Glutamatergic neuron (in vitro differentiated cells): ENCODE measurements around the gene HOXD9. TPM values are rescaled to one million over a fixed set of nuclear protein-coding genes. Genes with fewer than 3 reads are reported as not detected.

Experiments
- DNase-seq: peaks from one replicate; pipeline ENCODE4 v3.0.0; 2022
- H3K27ac Mint-ChIP-seq: one replicate; pipeline ENCODE4 v1.8.0; 2020; ENCODE audit warnings: mild to moderate bottlenecking, mixed read lengths, inconsistent platforms; ENCODE audit not compliant: unreplicated experiment
- H3K27me3 Mint-ChIP-seq: one replicate; pipeline ENCODE4 v1.8.0; 2020; ENCODE audit warnings: mild to moderate bottlenecking, moderate library complexity, mixed read lengths, inconsistent platforms; ENCODE audit not compliant: unreplicated experiment
- H3K36me3 Mint-ChIP-seq: one replicate; pipeline ENCODE4 v1.8.0; 2020; ENCODE audit warnings: mild to moderate bottlenecking, mixed read lengths, inconsistent platforms; ENCODE audit not compliant: unreplicated experiment
- H3K4me1 Mint-ChIP-seq: one replicate; pipeline ENCODE4 v1.8.0; 2020; ENCODE audit warnings: mild to moderate bottlenecking, low read depth, mixed read lengths, inconsistent platforms; ENCODE audit not compliant: unreplicated experiment
- H3K4me3 Mint-ChIP-seq: one replicate; pipeline ENCODE4 v1.8.0; 2020; ENCODE audit warnings: mild to moderate bottlenecking, mixed read lengths, inconsistent platforms; ENCODE audit not compliant: unreplicated experiment
- H3K9me3 Mint-ChIP-seq: one replicate; pipeline ENCODE4 v1.8.0; 2020; ENCODE audit warnings: mild to moderate bottlenecking, moderate library complexity, mixed read lengths, inconsistent platforms; ENCODE audit not compliant: unreplicated experiment
- long read RNA-seq: library from polyadenylated mRNA; unstranded; transcript quantifications from one replicate; pipeline ENCODE4 v2.0.0, GENCODE V29; 2020; ENCODE audit not compliant: unreplicated experiment
- total RNA-seq: library from RNA; stranded (reverse); fragmentation: NEBNext Ultra II Directional; extraction: Animal tissue kit (Norgen Biotek cat#: 25700); gene quantifications from one replicate; pipeline ENCODE4 v1.2.1, GENCODE V29; 2021; ENCODE audit not compliant: unreplicated experiment
- TF ChIP-seq, protein P1 (sequence below): fragments of 200-600 bp; sonication (generic); IDR thresholded peaks from one replicate; pipeline ENCODE4 v1.5.0; 2021; ENCODE audit not compliant: partially characterized antibody, unreplicated experiment

The HOXD9 gene
- 0.44 TPM for total RNA-seq
- long read RNA-seq, partial matches to known transcripts = 0 of 1 reads
- long read RNA-seq, other reads (novel, unspliced or antisense) = 0 of 1 reads

DNA sequence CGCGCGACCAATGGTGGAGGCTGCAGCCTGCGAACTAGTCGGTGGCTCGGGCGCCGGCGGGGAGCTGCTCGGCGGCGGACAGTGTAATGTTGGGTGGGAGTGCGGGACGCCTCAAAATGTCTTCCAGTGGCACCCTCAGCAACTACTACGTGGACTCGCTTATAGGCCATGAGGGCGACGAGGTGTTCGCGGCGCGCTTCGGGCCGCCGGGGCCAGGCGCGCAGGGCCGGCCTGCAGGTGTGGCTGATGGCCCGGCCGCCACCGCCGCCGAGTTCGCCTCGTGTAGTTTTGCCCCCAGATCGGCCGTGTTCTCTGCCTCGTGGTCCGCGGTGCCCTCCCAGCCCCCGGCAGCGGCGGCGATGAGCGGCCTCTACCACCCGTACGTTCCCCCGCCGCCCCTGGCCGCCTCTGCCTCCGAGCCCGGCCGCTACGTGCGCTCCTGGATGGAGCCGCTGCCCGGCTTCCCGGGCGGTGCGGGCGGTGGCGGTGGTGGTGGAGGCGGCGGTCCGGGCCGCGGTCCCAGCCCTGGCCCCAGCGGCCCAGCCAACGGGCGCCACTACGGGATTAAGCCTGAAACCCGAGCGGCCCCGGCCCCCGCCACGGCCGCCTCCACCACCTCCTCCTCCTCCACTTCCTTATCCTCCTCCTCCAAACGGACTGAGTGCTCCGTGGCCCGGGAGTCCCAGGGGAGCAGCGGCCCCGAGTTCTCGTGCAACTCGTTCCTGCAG lies at the start of gene HOXD9:
Gene HOXD9, plus strand, starts transcription at position 37 of the 728 bp plus-strand sequence. Its CDS starts 50 bp downstream, at position 87.
- H3K36me3 Mint-ChIP-seq = no peaks in the 10 kb centered on the region
- H3K27ac Mint-ChIP-seq = no peak within 1 kb of the TSS
- peak within 1 kb of the TSS; percentile 85 for H3K4me3 Mint-ChIP-seq
- H3K9me3 Mint-ChIP-seq = peaks cover 15% of the 10 kb centered on the region
- peaks cover 3% of the 10 kb centered on the region for H3K4me1 Mint-ChIP-seq
- H3K27me3 Mint-ChIP-seq = peaks cover 43% of the 10 kb centered on the region
- DNase-seq = peak; percentile 79
- TF ChIP-seq, protein P1, sequence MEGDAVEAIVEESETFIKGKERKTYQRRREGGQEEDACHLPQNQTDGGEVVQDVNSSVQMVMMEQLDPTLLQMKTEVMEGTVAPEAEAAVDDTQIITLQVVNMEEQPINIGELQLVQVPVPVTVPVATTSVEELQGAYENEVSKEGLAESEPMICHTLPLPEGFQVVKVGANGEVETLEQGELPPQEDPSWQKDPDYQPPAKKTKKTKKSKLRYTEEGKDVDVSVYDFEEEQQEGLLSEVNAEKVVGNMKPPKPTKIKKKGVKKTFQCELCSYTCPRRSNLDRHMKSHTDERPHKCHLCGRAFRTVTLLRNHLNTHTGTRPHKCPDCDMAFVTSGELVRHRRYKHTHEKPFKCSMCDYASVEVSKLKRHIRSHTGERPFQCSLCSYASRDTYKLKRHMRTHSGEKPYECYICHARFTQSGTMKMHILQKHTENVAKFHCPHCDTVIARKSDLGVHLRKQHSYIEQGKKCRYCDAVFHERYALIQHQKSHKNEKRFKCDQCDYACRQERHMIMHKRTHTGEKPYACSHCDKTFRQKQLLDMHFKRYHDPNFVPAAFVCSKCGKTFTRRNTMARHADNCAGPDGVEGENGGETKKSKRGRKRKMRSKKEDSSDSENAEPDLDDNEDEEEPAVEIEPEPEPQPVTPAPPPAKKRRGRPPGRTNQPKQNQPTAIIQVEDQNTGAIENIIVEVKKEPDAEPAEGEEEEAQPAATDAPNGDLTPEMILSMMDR = no peak

DNA sequence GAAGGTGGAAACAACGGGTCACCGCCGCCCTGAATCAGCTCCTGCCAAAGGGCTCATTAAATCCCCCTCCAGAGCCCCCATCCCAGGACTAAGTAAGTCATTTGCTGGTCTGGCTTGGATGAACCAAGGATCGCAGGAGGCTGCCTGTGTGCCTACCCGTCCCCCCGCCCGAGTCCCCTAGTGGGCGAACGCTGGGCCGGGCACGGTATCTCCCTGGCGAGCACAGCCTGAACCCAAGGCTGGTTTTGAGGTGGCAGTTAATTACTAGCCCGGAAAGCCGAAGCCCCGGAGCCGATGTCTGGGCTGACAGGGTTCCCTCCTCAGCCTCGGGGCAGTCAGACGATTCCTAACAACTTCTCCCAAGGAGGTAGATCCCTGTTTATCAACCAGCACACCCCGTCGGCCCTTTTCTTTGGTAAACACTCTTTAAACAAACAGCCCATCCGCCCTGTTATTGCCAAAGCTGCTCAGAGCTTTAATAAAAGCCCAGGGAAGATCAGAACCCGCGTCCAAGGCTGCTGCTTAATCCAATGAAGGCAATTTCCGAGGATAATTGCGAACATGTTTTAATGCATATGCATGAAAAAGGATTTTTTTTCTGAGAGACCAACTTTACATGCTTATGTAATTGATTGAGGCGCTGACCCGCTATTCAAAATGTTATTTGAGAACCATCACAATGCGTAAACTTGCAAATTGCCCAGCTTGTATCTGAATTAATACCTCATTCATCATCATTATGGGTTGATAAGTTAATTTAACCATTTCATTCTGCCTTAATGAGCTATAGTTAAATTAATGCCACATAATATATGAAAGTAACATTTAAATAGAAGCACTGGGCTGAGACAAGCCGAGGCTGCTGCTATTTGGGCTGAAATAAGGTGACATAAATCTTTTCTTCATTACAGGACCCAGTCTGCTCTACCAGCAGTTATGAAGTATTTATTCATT lies 49.3 kb upstream of the HOXD9 start:
- Mint-ChIP-seq H3K36me3 (peaks cover 13% of the 10 kb centered on the region), H3K4me3 (no peak overlapping the region), H3K27me3 (peaks cover 35% of the 10 kb centered on the region), H3K27ac (no peak overlapping the region), H3K4me1 (peaks cover 8% of the 10 kb centered on the region), H3K9me3 (peaks cover 9% of the 10 kb centered on the region)
- TF ChIP-seq, protein P1 = no peak
- no peak for DNase-seq

DNA sequence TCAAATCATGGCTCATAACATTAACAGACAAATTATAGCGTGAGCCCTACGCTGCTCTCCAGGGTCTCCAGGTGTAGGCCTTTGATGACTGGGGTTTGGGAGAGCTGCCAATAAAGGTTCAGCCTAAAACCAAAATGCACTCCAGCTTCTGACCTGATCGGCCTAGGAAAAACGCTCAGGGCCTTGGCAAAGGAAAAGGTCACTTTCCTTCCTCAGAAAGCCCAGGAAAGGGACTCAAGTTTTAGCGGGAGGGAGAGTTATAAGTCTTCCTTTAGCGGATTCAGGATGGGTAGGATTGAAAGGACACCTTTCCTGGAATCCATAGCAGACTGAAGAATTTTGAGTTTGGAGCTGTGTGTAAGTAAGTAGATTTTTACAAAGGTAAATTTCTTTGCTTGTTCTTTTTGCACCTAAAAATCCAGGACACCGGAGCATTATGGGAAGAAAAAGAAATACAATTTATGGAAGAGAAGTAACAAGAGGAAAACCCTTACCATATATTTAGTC lies 47.5 kb upstream of the HOXD9 start:
- Mint-ChIP-seq H3K4me3 (peak overlapping the region; percentile 81), H3K27me3 (peaks cover 27% of the 10 kb centered on the region), H3K27ac (no peak overlapping the region), H3K4me1 (peaks cover 14% of the 10 kb centered on the region), H3K36me3 (peaks cover 7% of the 10 kb centered on the region), H3K9me3 (peaks cover 18% of the 10 kb centered on the region)
- no peak for DNase-seq
- TF ChIP-seq, protein P1 = no peak

DNA sequence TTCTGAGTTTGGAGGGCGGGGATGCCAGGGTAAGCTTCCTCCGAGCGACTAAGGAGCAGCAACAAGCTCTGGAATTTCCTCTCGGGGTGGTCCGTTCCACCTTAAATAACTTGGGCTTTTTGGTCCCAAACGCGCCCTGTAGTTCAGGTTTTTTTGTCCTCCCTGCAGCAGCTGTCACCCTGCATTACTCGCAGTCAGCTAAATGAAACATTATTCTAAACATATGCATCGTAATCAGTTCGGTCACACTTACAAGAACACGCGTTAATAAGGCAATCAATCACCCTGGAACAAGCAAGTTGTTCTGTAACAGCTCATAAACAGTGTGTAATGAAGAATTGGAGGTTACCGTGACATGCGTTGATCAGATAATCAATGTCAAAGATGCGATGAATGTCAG lies 47.0 kb upstream of the HOXD9 start:
- H3K4me1 Mint-ChIP-seq = peaks cover 14% of the 10 kb centered on the region
- peak overlapping the region; percentile 81 for H3K4me3 Mint-ChIP-seq
- H3K27me3 Mint-ChIP-seq = peaks cover 23% of the 10 kb centered on the region
- TF ChIP-seq, protein P1 = no peak
- peaks cover 2% of the 10 kb centered on the region for H3K36me3 Mint-ChIP-seq
- DNase-seq = no peak
- peaks cover 18% of the 10 kb centered on the region for H3K9me3 Mint-ChIP-seq
- peak overlapping the region; percentile 71 for H3K27ac Mint-ChIP-seq
